Keratinocyte (primary cell): ENCODE results near the gene HACE1. TPM values are rescaled to one million over a fixed set of nuclear protein-coding genes. Genes with fewer than 3 reads are reported as not detected.

Source experiments
- DNase-seq: peaks from one replicate; pipeline ENCODE4 v3.0.0-alpha.2; 2011; ENCODE audit warnings: low read depth, missing footprints, low spot score
- FAIRE-seq: peaks from 2 replicates; lab custom pipeline; 2011; peaks lifted over from hg19 to GRCh38; lab: Jason Lieb, UNC
- H2AFZ ChIP-seq: 2 replicates; pipeline ENCODE4 v1.6.0; 2012; ENCODE audit warnings: low read length, control low read depth, inconsistent platforms; ENCODE audit not compliant: control insufficient read depth
- H3K27ac ChIP-seq: 2 replicates; pipeline ENCODE4 v1.5.1; 2011; ENCODE audit warnings: low read length; ENCODE audit not compliant: control insufficient read depth, insufficient read depth
- H3K27me3 ChIP-seq: 3 replicates; pipeline ENCODE4 v1.6.0; 2011; ENCODE audit warnings: low read length; ENCODE audit not compliant: control insufficient read depth, insufficient read depth; ENCODE audit errors: extremely low read depth
- H3K36me3 ChIP-seq, 2 experiments: 2 replicates in 1 of 2; 3 replicates in 1 of 2; pipeline ENCODE4 v1.5.1; 2011; ENCODE audit warnings: low read length in 2 of 2, mild to moderate bottlenecking in 1 of 2; ENCODE audit not compliant: control insufficient read depth in 2 of 2, insufficient read depth in 2 of 2; ENCODE audit errors: extremely low read depth in 1 of 2
- H3K4me1 ChIP-seq: 3 replicates; pipeline ENCODE4 v1.5.1; 2011; ENCODE audit warnings: low read length; ENCODE audit not compliant: control insufficient read depth, insufficient read depth; ENCODE audit errors: extremely low read depth
- H3K4me2 ChIP-seq: 3 replicates; pipeline ENCODE4 v1.6.0; 2011; ENCODE audit warnings: low read depth, low read length; ENCODE audit not compliant: control insufficient read depth, insufficient read depth; ENCODE audit errors: extremely low read depth
- H3K4me3 ChIP-seq, 3 experiments: fragments of 200-600 bp in 1 of 3; sonication (generic) in 1 of 3; 2 replicates in 2 of 3; 3 replicates in 1 of 3; pipeline ENCODE4 v1.5.1; 2011 to 2016; ENCODE audit warnings: low read length in 3 of 3, mild to moderate bottlenecking in 3 of 3, control low read depth in 2 of 3, inconsistent platforms in 1 of 3, low read depth in 1 of 3, mixed read lengths in 1 of 3, mixed run types in 1 of 3, moderate library complexity in 1 of 3; ENCODE audit not compliant: control insufficient read depth in 2 of 3, insufficient read depth in 2 of 3; ENCODE audit errors: extremely low read depth in 1 of 3
- H3K79me2 ChIP-seq: 2 replicates; pipeline ENCODE4 v1.6.0; 2012; ENCODE audit warnings: low read length; ENCODE audit not compliant: control insufficient read depth, insufficient read depth
- H3K9ac ChIP-seq: 3 replicates; pipeline ENCODE4 v1.6.0; 2011; ENCODE audit warnings: low read length; ENCODE audit not compliant: control insufficient read depth, insufficient read depth; ENCODE audit errors: extremely low read depth
- H3K9me1 ChIP-seq: 3 replicates; pipeline ENCODE4 v1.6.0; 2011; ENCODE audit warnings: low read length; ENCODE audit not compliant: control insufficient read depth, insufficient read depth; ENCODE audit errors: extremely low read depth
- H3K9me3 ChIP-seq: 2 replicates; pipeline ENCODE4 v1.5.1; 2012; ENCODE audit warnings: low read depth, low read length; ENCODE audit not compliant: control insufficient read depth
- H4K20me1 ChIP-seq: 3 replicates; pipeline ENCODE4 v1.6.0; 2011; ENCODE audit warnings: low read length; ENCODE audit not compliant: control insufficient read depth, insufficient read depth; ENCODE audit errors: extremely low read depth
- EZH2 ChIP-seq: IDR thresholded peaks from one replicate; pipeline ENCODE4 v1.6.1; 2012; ENCODE audit warnings: inconsistent platforms, mild to moderate bottlenecking, low read length, moderate library complexity
- dilution Hi-C: fragments of 300-500 bp; cut with MboI; formaldehyde crosslinking; loops from one replicate; pipeline ENCODE4 v1.7.0; 2020; ENCODE audit warnings: low sequenced_read_pairs; ENCODE audit not compliant: extremely low pct_ligation_motif_present
- polyA plus RNA-seq, 5 experiments: library from polyadenylated mRNA; depleted of rRNA in 3 of 5; stranded (reverse) in 3 of 5; stranded (forward) in 1 of 5; unstranded in 1 of 5; fragments of >200 nt; gene quantifications; 1 replicate in 1 of 5; 2 replicates in 3 of 5; 3 replicates in 1 of 5; pipeline versions ENCODE4 v1.2.1 to v1.2.3, GENCODE V29; 2011 to 2012; ENCODE audit warnings: missing spikeins in 2 of 5, low read depth in 1 of 5, low replicate concordance in 1 of 5
- TF ChIP-seq, protein P1 (sequence below), 3 experiments: IDR thresholded peaks in 1 of 3; conservative IDR thresholded peaks in 1 of 3; optimal IDR thresholded peaks in 1 of 3; 2 replicates in 2 of 3; 3 replicates in 1 of 3; pipeline versions ENCODE3 to v1.5.1; 2011; ENCODE audit warnings: low read length in 3 of 3, mild to moderate bottlenecking in 3 of 3, moderate library complexity in 2 of 3, control low read depth in 1 of 3, inconsistent platforms in 1 of 3; ENCODE audit not compliant: insufficient read depth in 2 of 3; ENCODE audit errors: extremely low read depth in 1 of 3

HACE1 gene
- polyA plus RNA-seq, 1 donor (not counting 4 experiments of a cell fraction or from before 2014, with no cell fraction given): 7.4 TPM

- H3K4me2 ChIP-seq: no peak overlapping the region
- no peak overlapping the region for H3K4me3 ChIP-seq
- H3K36me3 ChIP-seq: no peaks in the 10 kb centered on the region
- H3K9me3 ChIP-seq: no peaks in the 10 kb centered on the region
- no peak overlapping the region for H2AFZ ChIP-seq
- TF ChIP-seq EZH2: no peak
- TF ChIP-seq, protein P1, sequence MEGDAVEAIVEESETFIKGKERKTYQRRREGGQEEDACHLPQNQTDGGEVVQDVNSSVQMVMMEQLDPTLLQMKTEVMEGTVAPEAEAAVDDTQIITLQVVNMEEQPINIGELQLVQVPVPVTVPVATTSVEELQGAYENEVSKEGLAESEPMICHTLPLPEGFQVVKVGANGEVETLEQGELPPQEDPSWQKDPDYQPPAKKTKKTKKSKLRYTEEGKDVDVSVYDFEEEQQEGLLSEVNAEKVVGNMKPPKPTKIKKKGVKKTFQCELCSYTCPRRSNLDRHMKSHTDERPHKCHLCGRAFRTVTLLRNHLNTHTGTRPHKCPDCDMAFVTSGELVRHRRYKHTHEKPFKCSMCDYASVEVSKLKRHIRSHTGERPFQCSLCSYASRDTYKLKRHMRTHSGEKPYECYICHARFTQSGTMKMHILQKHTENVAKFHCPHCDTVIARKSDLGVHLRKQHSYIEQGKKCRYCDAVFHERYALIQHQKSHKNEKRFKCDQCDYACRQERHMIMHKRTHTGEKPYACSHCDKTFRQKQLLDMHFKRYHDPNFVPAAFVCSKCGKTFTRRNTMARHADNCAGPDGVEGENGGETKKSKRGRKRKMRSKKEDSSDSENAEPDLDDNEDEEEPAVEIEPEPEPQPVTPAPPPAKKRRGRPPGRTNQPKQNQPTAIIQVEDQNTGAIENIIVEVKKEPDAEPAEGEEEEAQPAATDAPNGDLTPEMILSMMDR (optimal IDR thresholded peaks at IDR 0.05 in 1 of 3, IDR thresholded peaks at IDR 0.05 in 1 of 3, conservative IDR thresholded peaks at IDR 0.05 in 1 of 3; ENCODE audit: extremely low read depth in 1 of 3, insufficient read depth in 2 of 3, low read length in 3 of 3): no peak
- FAIRE-seq (no peak), DNase-seq (no peak)
- no peaks in the 10 kb centered on the region for H3K9me1 ChIP-seq
- no peak overlapping the region for H3K27ac ChIP-seq
- H3K27me3 ChIP-seq: no peaks in the 10 kb centered on the region
- no peak overlapping the region for H3K9ac ChIP-seq
- no peaks in the 10 kb centered on the region for H3K79me2 ChIP-seq
- no peaks in the 10 kb centered on the region for H4K20me1 ChIP-seq
- no peaks in the 10 kb centered on the region for H3K4me1 ChIP-seq
- dilution Hi-C loops: no loop called here
Measured at GRCh38 chr6:104814743-104815142, 45.0 kb downstream of the HACE1 start.

GRCh38 chr6:104813552-104813951 lies 46.2 kb downstream of the HACE1 start:
- no peak for FAIRE-seq
- H3K27ac ChIP-seq: no peak overlapping the region
- TF ChIP-seq EZH2: no peak
- TF ChIP-seq, protein P1 (optimal IDR thresholded peaks at IDR 0.05 in 1 of 3, IDR thresholded peaks at IDR 0.05 in 1 of 3, conservative IDR thresholded peaks at IDR 0.05 in 1 of 3; ENCODE audit: extremely low read depth in 1 of 3, insufficient read depth in 2 of 3, low read length in 3 of 3): no peak
- H3K79me2 ChIP-seq: no peaks in the 10 kb centered on the region
- no peaks in the 10 kb centered on the region for H3K36me3 ChIP-seq
- H3K4me2 ChIP-seq: no peak overlapping the region
- H3K4me1 ChIP-seq: no peaks in the 10 kb centered on the region
- H3K9me1 ChIP-seq: no peaks in the 10 kb centered on the region
- H3K9ac ChIP-seq: no peak overlapping the region
- no peak overlapping the region for H3K4me3 ChIP-seq
- H2AFZ ChIP-seq: no peak overlapping the region
- H3K9me3 ChIP-seq: no peaks in the 10 kb centered on the region
- no peaks in the 10 kb centered on the region for H4K20me1 ChIP-seq
- dilution Hi-C loops: no loop called here
- no peaks in the 10 kb centered on the region for H3K27me3 ChIP-seq
- no peak for DNase-seq
